MM.1S (cell line): ENCODE data around the gene MRM1.
A peak's percentile ranks its signal among the peaks of the same experiment; 100 is the strongest.

Experiments used
- DNase-seq: peaks from one replicate; pipeline ENCODE4 v3.0.0-alpha.2; 2015
- H2AFZ ChIP-seq: fragments of 300-600 bp; sonication (generic); 2 replicates; pipeline ENCODE4 v1.6.0; 2016; ENCODE audit warnings: antibody characterized with exemption, low read length
- H3F3A ChIP-seq: fragments of 300-600 bp; sonication (generic); 2 replicates; pipeline ENCODE4 v1.6.1; 2016; ENCODE audit warnings: mild to moderate bottlenecking, antibody characterized with exemption, low read length, moderate library complexity, mixed read lengths; ENCODE audit not compliant: insufficient read depth
- H3K27ac ChIP-seq: fragments of 300-600 bp; sonication (generic); 2 replicates; pipeline ENCODE4 v1.5.1; 2016; ENCODE audit warnings: mild to moderate bottlenecking, low read length
- H3K27me3 ChIP-seq: fragments of 300-600 bp; sonication (generic); replicated peaks from 2 replicates; pipeline ENCODE4 v1.6.0; 2016; ENCODE audit warnings: low read length; ENCODE audit not compliant: insufficient read depth
- H3K36me3 ChIP-seq: fragments of 300-600 bp; sonication (generic); replicated peaks from 2 replicates; pipeline ENCODE4 v1.6.1; 2016; ENCODE audit warnings: mild to moderate bottlenecking, low read length, mixed read lengths; ENCODE audit not compliant: insufficient read depth
- H3K4me1 ChIP-seq: fragments of 300-600 bp; sonication (generic); 2 replicates; pipeline ENCODE4 v1.6.1; 2016; ENCODE audit warnings: low read length, mixed read lengths
- H3K4me2 ChIP-seq: fragments of 300-600 bp; sonication (generic); 2 replicates; pipeline ENCODE4 v1.6.0; 2016; ENCODE audit warnings: low read depth, low read length
- H3K4me3 ChIP-seq: fragments of 300-600 bp; sonication (generic); 2 replicates; pipeline ENCODE4 v1.5.1; 2016; ENCODE audit warnings: low read length, mixed read lengths
- H3K79me2 ChIP-seq: fragments of 300-600 bp; sonication (generic); 2 replicates; pipeline ENCODE4 v1.6.1; 2016; ENCODE audit warnings: mixed run types, low read length, mixed read lengths
- H3K9ac ChIP-seq: fragments of 300-600 bp; sonication (generic); 2 replicates; pipeline ENCODE4 v1.6.1; 2016; ENCODE audit warnings: low read length, mixed read lengths
- H3K9me2 ChIP-seq: fragments of 300-600 bp; sonication (generic); replicated peaks from 2 replicates; pipeline ENCODE4 v1.6.1; 2016; ENCODE audit warnings: mild to moderate bottlenecking, low read length, mixed read lengths; ENCODE audit not compliant: insufficient read depth
- H3K9me3 ChIP-seq: fragments of 300-600 bp; sonication (generic); replicated peaks from 2 replicates; pipeline ENCODE4 v1.6.1; 2016; ENCODE audit warnings: mild to moderate bottlenecking, low read length, mixed read lengths; ENCODE audit not compliant: insufficient read depth
- H4K20me1 ChIP-seq: fragments of 300-600 bp; sonication (generic); 2 replicates; pipeline ENCODE4 v1.6.1; 2016; ENCODE audit warnings: mild to moderate bottlenecking, low read length, moderate library complexity, mixed read lengths; ENCODE audit not compliant: insufficient read depth
- CTCF ChIP-seq: fragments of 300-600 bp; sonication (generic); IDR thresholded peaks from 2 replicates; pipeline ENCODE4 v1.5.1; 2016; ENCODE audit warnings: antibody characterized with exemption, low read length, mixed read lengths
- EZH2 ChIP-seq: fragments of 300-600 bp; sonication (generic); optimal IDR thresholded peaks from 2 replicates; pipeline ENCODE3; 2017; ENCODE audit warnings: low read depth, mild to moderate bottlenecking, antibody characterized with exemption, low read length, mixed read lengths
- EZH2phosphoT487 ChIP-seq: fragments of 300-600 bp; sonication (generic); IDR thresholded peaks from 2 replicates; pipeline ENCODE4 v1.6.1; 2018; ENCODE audit warnings: antibody characterized with exemption, low read length

Gene MRM1, protein sequence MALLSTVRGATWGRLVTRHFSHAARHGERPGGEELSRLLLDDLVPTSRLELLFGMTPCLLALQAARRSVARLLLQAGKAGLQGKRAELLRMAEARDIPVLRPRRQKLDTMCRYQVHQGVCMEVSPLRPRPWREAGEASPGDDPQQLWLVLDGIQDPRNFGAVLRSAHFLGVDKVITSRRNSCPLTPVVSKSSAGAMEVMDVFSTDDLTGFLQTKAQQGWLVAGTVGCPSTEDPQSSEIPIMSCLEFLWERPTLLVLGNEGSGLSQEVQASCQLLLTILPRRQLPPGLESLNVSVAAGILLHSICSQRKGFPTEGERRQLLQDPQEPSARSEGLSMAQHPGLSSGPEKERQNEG

DNA sequence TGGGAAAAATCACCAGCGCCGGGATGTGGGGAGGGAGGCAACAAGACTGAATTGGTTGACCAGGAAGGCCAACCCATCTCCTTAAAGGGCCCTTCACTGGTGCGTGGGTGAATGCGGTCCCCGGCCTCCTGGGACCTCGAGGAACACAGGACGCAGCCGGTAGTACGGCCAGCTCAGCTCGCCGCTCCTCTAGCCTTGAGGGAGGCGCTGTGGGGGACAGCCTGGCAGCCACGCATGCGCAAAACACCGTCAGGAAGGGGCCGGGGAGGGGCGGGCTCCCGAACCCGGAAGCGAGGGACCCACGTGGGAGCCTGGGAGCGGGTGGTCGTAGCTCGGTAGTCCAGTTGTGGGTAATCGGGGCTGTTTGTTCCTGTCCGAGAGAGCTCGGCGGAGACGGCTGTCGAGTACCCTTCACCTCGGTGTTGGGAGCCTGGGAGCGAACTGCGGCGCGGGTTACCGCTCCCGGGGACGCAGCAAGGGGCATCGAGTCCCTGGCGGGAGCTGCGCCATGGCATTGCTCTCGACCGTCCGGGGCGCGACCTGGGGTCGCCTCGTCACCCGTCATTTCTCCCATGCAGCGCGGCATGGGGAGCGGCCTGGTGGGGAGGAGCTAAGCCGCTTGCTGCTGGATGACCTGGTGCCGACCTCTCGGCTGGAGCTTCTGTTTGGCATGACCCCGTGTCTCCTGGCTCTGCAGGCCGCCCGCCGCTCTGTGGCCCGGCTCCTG, at the start of gene MRM1:
Gene MRM1, plus strand, starts transcription at position 281 of the 727 bp plus-strand sequence. Its CDS starts 228 bp downstream, at position 509.
- H4K20me1 ChIP-seq, result no peaks in the 10 kb centered on the region
- peaks cover 31% of the 10 kb centered on the region for H3K79me2 ChIP-seq
- H2AFZ ChIP-seq, result peak within 1 kb of the TSS; percentile 80
- no peaks in the 10 kb centered on the region for H3K36me3 ChIP-seq
- peak within 1 kb of the TSS; percentile 81 for H3K9ac ChIP-seq
- H3K4me2 ChIP-seq, result peak within 1 kb of the TSS; percentile 99
- no peaks in the 10 kb centered on the region for H3K9me3 ChIP-seq
- H3K9me2 ChIP-seq, result no peaks in the 10 kb centered on the region
- H3K4me1 ChIP-seq, result peaks cover 7% of the 10 kb centered on the region
- H3K27me3 ChIP-seq, result no peaks in the 10 kb centered on the region
- H3F3A ChIP-seq, result no peaks in the 10 kb centered on the region
- peak; percentile 92 for DNase-seq
- peak within 1 kb of the TSS; percentile 83 for H3K4me3 ChIP-seq
- H3K27ac ChIP-seq, result peak within 1 kb of the TSS; percentile 50; the same call in 1 of the 2 replicates
- no peak for TF ChIP-seq EZH2
- TF ChIP-seq CTCF, result 0 out of 2 replicates have a peak, but pooled peaks have one; percentile 5

- no peak overlapping the region for H2AFZ ChIP-seq
- no peak overlapping the region for H3K27ac ChIP-seq
- peaks cover 14% of the 10 kb centered on the region for H3K36me3 ChIP-seq
- TF ChIP-seq EZH2 (no peak), CTCF (no peak), EZH2phosphoT487 (no peak)
- H3K9me3 ChIP-seq, result no peaks in the 10 kb centered on the region
- no peaks in the 10 kb centered on the region for H3K27me3 ChIP-seq
- H3K9ac ChIP-seq, result no peak overlapping the region
- no peak overlapping the region for H3K4me2 ChIP-seq
- H3F3A ChIP-seq, result peaks cover 2% of the 10 kb centered on the region
- H4K20me1 ChIP-seq, result peaks cover 30% of the 10 kb centered on the region
- no peaks in the 10 kb centered on the region for H3K9me2 ChIP-seq
- peaks cover 10% of the 10 kb centered on the region for H3K4me1 ChIP-seq
- H3K4me3 ChIP-seq, result no peak overlapping the region
- peaks cover 93% of the 10 kb centered on the region for H3K79me2 ChIP-seq
- DNase-seq, result no peak
Measured at GRCh38 chr17:36553459-36553858, 47.9 kb upstream of the MRM1 start.

GRCh38 chr17:36566081-36566480, 35.3 kb upstream of the MRM1 start:
- peaks cover 14% of the 10 kb centered on the region for H3K36me3 ChIP-seq

More at GRCh38 chr17:36566081-36566480, 35.3 kb upstream of the MRM1 start:
- Histone ChIP-seq H3K9ac (no peak overlapping the region), H3K79me2 (peaks cover 62% of the 10 kb centered on the region), H3K27ac (no peak overlapping the region), H3K4me3 (no peak overlapping the region), H3K9me3 (no peaks in the 10 kb centered on the region), H3K4me1 (no peaks in the 10 kb centered on the region), H3F3A (no peaks in the 10 kb centered on the region), H4K20me1 (0 out of 2 replicates have a peak, but pooled peaks cover 3% of the 10 kb centered on the region), H3K27me3 (no peaks in the 10 kb centered on the region), H3K9me2 (no peaks in the 10 kb centered on the region), H3K4me2 (no peak overlapping the region), H2AFZ (no peak overlapping the region)
- no peak for DNase-seq
- TF ChIP-seq EZH2 (no peak), CTCF (no peak), EZH2phosphoT487 (no peak)
